Measurements from ENCODE around the gene THADA. TPM values are rescaled to one million over a fixed set of nuclear protein-coding genes. Genes with fewer than 3 reads are reported as not detected.

THADA gene
- total RNA-seq, 1 experiment from 2014 or later = 20.1 TPM

DNA sequence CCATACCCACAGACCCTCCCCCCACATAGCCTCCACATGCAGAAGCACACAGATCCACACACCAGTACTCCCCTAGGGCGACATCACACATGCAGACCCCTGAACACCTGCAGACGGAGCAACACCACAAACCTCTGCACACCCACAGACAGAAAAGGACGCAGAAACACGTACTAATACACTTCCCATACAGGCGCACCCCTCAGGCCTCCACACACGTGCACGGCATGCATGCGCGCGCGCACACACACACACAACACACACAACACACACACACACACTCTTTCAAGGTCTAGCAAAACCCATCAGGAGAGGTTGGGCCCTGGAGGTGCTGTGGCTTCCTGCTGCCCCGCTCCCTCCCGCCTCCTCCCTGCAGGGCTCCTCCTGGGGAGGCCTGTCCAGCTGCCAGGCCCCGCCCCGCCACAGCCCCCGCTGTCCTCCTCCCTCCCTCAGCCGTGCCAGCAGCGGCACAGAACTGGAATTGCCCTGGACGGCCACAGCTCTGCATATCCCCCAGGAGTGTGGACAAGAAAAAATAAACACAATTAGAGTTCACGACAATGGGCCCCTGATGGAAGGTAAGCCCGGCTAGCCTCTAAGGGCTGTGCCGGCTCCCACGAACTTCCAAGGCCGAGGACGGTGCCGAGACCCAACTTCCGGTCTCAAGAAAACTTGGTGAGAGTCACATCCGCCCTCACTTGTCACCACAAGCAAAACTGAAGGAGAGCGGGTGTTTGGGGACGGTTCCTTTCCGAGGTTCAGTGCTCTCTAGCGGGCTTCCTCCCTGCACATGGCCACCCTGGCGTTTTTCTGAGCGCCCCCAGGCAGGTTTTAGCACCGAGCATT lies 376.2 kb downstream of the THADA start:
- Histone ChIP-seq H2BK20ac (ENCODE audit: low read depth, low read length, poor library complexity, severe bottlenecking) (no peak overlapping the region), H3K14ac (ENCODE audit: insufficient read depth, low read length) (0 out of 2 replicates have a peak overlapping the region, but pooled peaks have one; percentile 52), H2BK12ac (ENCODE audit: insufficient read length, low read depth, low read length) (no peak overlapping the region), H3K9ac (ENCODE audit: extremely low read depth, insufficient read length, low read length) (peak overlapping the region; percentile 6), H2AK5ac (ENCODE audit: insufficient read length, low read length) (peak overlapping the region; percentile 66), H3K18ac (ENCODE audit: insufficient read length, low read depth, low read length) (peak overlapping the region; percentile 10), H3K79me2 (ENCODE audit: insufficient read depth, low read length) (peaks cover 9% of the 10 kb centered on the region; the same call in 1 of the 2 replicates), H3K9me3 (ENCODE audit: control insufficient read depth, low read depth, low read length) (no peaks in the 10 kb centered on the region), H4K5ac (ENCODE audit: insufficient read length, low read depth, low read length) (peak overlapping the region; percentile 21), H4K8ac (replicated peaks; ENCODE audit: insufficient read length, low read depth, low read length) (no peak overlapping the region), H4K91ac (ENCODE audit: insufficient read length, low read depth, low read length) (no peak overlapping the region), H3K79me1 (ENCODE audit: insufficient read depth, low read depth, low read length, poor library complexity, severe bottlenecking) (no peaks in the 10 kb centered on the region), H2AFZ (ENCODE audit: low read length) (no peak overlapping the region), H3T11ph (ENCODE audit: low read length) (no peak overlapping the region), H3K4ac (ENCODE audit: low read depth, low read length) (no peak overlapping the region), H3K27me3 (ENCODE audit: insufficient read depth, low read length) (no peaks in the 10 kb centered on the region), H4K20me1 (ENCODE audit: control insufficient read depth, insufficient read depth, insufficient read length) (peaks cover 3% of the 10 kb centered on the region), H2BK15ac (ENCODE audit: low read depth, low read length) (no peak overlapping the region), H3K23ac (ENCODE audit: insufficient read length, low read depth, low read length) (no peak overlapping the region), H3K27ac (ENCODE audit: insufficient read length, low read depth, low read length) (peak overlapping the region; percentile 66), H3K4me1 (ENCODE audit: insufficient read depth, low read length) (peaks cover 15% of the 10 kb centered on the region), H2BK5ac (ENCODE audit: insufficient read length, low read length) (no peak overlapping the region), H3K23me2 (ENCODE audit: insufficient read length, low read depth, low read length, poor library complexity, severe bottlenecking) (peaks cover 11% of the 10 kb centered on the region), H3K56ac (ENCODE audit: insufficient read length, low read depth, low read length) (no peak overlapping the region), H2BK120ac (ENCODE audit: low read depth, low read length, poor library complexity, severe bottlenecking) (no peak overlapping the region), H3K4me2 (ENCODE audit: insufficient read depth, insufficient read length, low read length) (peak overlapping the region; percentile 60)
- no CpG with 5 or more reads among the region's 35 CpGs for WGBS (ENCODE audit: extremely low coverage, insufficient read length, low lambda C conversion rate)
- Mint-ChIP-seq H3K4me3 (peak overlapping the region; percentile 69 to 84), H3K9me3 (peaks cover 0 to 2% of the 10 kb centered on the region in 2 experiments; a peak in 1 of 5 replicates), H3K4me1 (peaks cover 66 to 80% of the 10 kb centered on the region in 2 experiments), H3K27me3 (ENCODE audit: low read depth) (peaks cover 1% of the 10 kb centered on the region; the same call in 1 of the 2 replicates), H3K27ac (peak overlapping the region; percentile 92 to 98 (median 98)), H3K36me3 (ENCODE audit: insufficient read depth in 1 of 3, low read depth in 3 of 3) (peaks cover 11 to 28% (median 22%) of the 10 kb centered on the region in 3 experiments)
- peak; percentile 87 for DNase-seq
- TF ChIP-seq, protein P1, sequence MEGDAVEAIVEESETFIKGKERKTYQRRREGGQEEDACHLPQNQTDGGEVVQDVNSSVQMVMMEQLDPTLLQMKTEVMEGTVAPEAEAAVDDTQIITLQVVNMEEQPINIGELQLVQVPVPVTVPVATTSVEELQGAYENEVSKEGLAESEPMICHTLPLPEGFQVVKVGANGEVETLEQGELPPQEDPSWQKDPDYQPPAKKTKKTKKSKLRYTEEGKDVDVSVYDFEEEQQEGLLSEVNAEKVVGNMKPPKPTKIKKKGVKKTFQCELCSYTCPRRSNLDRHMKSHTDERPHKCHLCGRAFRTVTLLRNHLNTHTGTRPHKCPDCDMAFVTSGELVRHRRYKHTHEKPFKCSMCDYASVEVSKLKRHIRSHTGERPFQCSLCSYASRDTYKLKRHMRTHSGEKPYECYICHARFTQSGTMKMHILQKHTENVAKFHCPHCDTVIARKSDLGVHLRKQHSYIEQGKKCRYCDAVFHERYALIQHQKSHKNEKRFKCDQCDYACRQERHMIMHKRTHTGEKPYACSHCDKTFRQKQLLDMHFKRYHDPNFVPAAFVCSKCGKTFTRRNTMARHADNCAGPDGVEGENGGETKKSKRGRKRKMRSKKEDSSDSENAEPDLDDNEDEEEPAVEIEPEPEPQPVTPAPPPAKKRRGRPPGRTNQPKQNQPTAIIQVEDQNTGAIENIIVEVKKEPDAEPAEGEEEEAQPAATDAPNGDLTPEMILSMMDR (conservative IDR thresholded peaks at IDR 0.05) = no peak

Measured in H9 (cell line).